GM12878 (cell line): ENCODE measurements around the gene BICC1. TPM values are rescaled to one million over a fixed set of nuclear protein-coding genes. Genes with fewer than 3 reads are reported as not detected.

Source experiments
- ATAC-seq: fragments of 200-7000 bp; cut with Tn5 transposase; 3 replicates; pipeline ENCODE4 v1.9.1; 2020; ENCODE audit warnings: mild to moderate bottlenecking, moderate library complexity
- BruUV-seq: library from RNA; stranded (reverse); fragments of 400-500 nt; replicated peaks from 2 replicates; lab custom pipeline; 2021; lab: Mats Ljungman, UMichigan
- CTCF ChIA-PET: fragments of 300-600 bp; sonication (Branson Sonifier 250); formaldehyde crosslinking; extraction: SDS; loops from one replicate; lab custom pipeline; 2021; ENCODE audit warnings: inconsistent platforms; lab: Yijun Ruan, JAX
- POLR2A ChIA-PET: fragments of 350-600 bp; formaldehyde crosslinking; extraction: SDS; loops from one replicate; lab custom pipeline; 2021; ENCODE audit warnings: inconsistent platforms; lab: Charles Lee
- RAD21 ChIA-PET: fragments of 300-600 bp; sonication (Branson Sonifier 250); formaldehyde crosslinking; loops from one replicate; lab custom pipeline; 2023; ENCODE audit warnings: antibody characterized with exemption; ENCODE audit not compliant: unreplicated experiment; lab: Charles Lee
- SMC1A ChIA-PET: fragments of 300-600 bp; sonication (Branson Sonifier 250); formaldehyde crosslinking; loops from one replicate; lab custom pipeline; 2023; ENCODE audit not compliant: unreplicated experiment, uncharacterized antibody; lab: Charles Lee
- DNase-seq: peaks from one replicate; pipeline ENCODE4 v3.0.0-alpha.2; 2011; ENCODE audit warnings: low read depth, low spot score
- FAIRE-seq: peaks from 3 replicates; lab custom pipeline; 2011; peaks lifted over from hg19 to GRCh38; lab: Jason Lieb, UNC
- H2AFZ ChIP-seq: 2 replicates; pipeline ENCODE4 v1.6.0; 2011; ENCODE audit warnings: low read depth, low read length, control low read depth; ENCODE audit not compliant: control insufficient read depth
- H3K27ac ChIP-seq: 2 replicates; pipeline ENCODE4 v1.5.1; 2011; ENCODE audit warnings: control low read depth; ENCODE audit not compliant: control insufficient read depth, insufficient read depth
- H3K27me3 ChIP-seq, 2 experiments: replicated peaks in 1 of 2; 2 replicates each; pipeline versions ENCODE4 v1.6.0 to v1.6.1; 2011; ENCODE audit warnings: low read length in 1 of 2; ENCODE audit not compliant: control insufficient read depth in 2 of 2, insufficient read depth in 2 of 2
- H3K36me3 ChIP-seq, 2 experiments: 2 replicates each; pipeline ENCODE4 v1.5.1; 2011; ENCODE audit warnings: low read length in 1 of 2; ENCODE audit not compliant: control insufficient read depth in 2 of 2, insufficient read depth in 2 of 2
- H3K4me1 ChIP-seq: 2 replicates; pipeline ENCODE4 v1.6.1; 2011; ENCODE audit warnings: mild to moderate bottlenecking, low read length, moderate library complexity, mixed read lengths; ENCODE audit not compliant: control insufficient read depth, insufficient read depth
- H3K4me2 ChIP-seq: 2 replicates; pipeline ENCODE4 v1.6.0; 2011; ENCODE audit warnings: control low read depth; ENCODE audit not compliant: control insufficient read depth, insufficient read depth
- H3K4me3 ChIP-seq: fragments of 200-600 bp; sonication (generic); 2 replicates; pipeline ENCODE4 v1.5.1; 2016
- H3K79me2 ChIP-seq: 2 replicates; pipeline ENCODE4 v1.6.0; 2011; ENCODE audit warnings: low read length; ENCODE audit not compliant: control insufficient read depth, insufficient read depth
- H3K9ac ChIP-seq: 2 replicates; pipeline ENCODE4 v1.8.0; 2011; ENCODE audit warnings: low read length, control low read depth, mixed read lengths; ENCODE audit not compliant: control insufficient read depth, insufficient read depth
- H3K9me3 ChIP-seq: replicated peaks from 3 replicates; pipeline ENCODE4 v1.5.1; 2011; ENCODE audit warnings: mild to moderate bottlenecking, low read length; ENCODE audit not compliant: control insufficient read depth, insufficient read depth
- H4K20me1 ChIP-seq: 2 replicates; pipeline ENCODE4 v1.6.0; 2011; ENCODE audit not compliant: control insufficient read depth, insufficient read depth
- GABPA ChIP-seq: IDR thresholded peaks from 2 replicates; pipeline ENCODE4 v1.6.1; 2014; ENCODE audit warnings: antibody characterized with exemption, low read depth, mild to moderate bottlenecking, inconsistent platforms
- IKZF2 ChIP-seq, 2 experiments: fragments of 450-650 bp; IDR thresholded peaks; 2 replicates each; pipeline ENCODE4 v1.6.1; 2017; ENCODE audit warnings: mild to moderate bottlenecking in 2 of 2, moderate library complexity in 2 of 2
- MEF2A ChIP-seq: IDR thresholded peaks from 2 replicates; pipeline ENCODE4 v1.6.1; 2011; ENCODE audit warnings: low read depth, mild to moderate bottlenecking, low read length, moderate library complexity; ENCODE audit not compliant: insufficient read depth
- SMC3 ChIP-seq: IDR thresholded peaks from 2 replicates; pipeline ENCODE4 v1.6.1; 2011; ENCODE audit warnings: low read length, improper control_type of control experiment, borderline replicate concordance
- YBX1 ChIP-seq: fragments of 450-650 bp; IDR thresholded peaks from 2 replicates; pipeline ENCODE4 v1.6.1; 2016; ENCODE audit warnings: antibody characterized with exemption
- WGBS: methylation state at CpG from one replicate; pipeline ENCODE4 v1.1.6; 2016; ENCODE audit warnings: low lambda C conversion rate; ENCODE audit not compliant: insufficient replicate concordance, insufficient coverage; ENCODE audit errors: missing lambda C conversion rate; 5-methylcytosine and 5-hydroxymethylcytosine counted together
- in situ Hi-C: fragments of 300-500 bp; cut with MboI; formaldehyde crosslinking; loops from 9 replicates; pipeline ENCODE4 v1.14.3; 2018; ENCODE audit warnings: mixed read lengths
- intact Hi-C: fragments of 100-400 bp; cut with micrococcal nuclease; formaldehyde crosslinking; loops from one replicate; pipeline ENCODE4 v1.14.2; 2022; ENCODE audit not compliant: unreplicated experiment
- polyA plus RNA-seq, 11 experiments: library from polyadenylated mRNA; depleted of rRNA in 4 of 11; unstranded in 6 of 11; stranded (reverse) in 5 of 11; fragments of >200 nt; fragmentation: Nextera tagmentation in 4 of 11; fragmentation: Illumina TruSeq in 1 of 11; extraction: Ambion mirVana in 4 of 11; extraction: Trizol in 1 of 11; gene quantifications; 1 replicate in 1 of 11; 2 replicates in 10 of 11; pipeline versions ENCODE4 v1.2.1 to v1.2.3, GENCODE V29; 2011 to 2016; ENCODE audit warnings: inconsistent platforms in 2 of 11, missing spikeins in 2 of 11, low read depth in 1 of 11
- total RNA-seq, 4 experiments: library from RNA; depleted of rRNA in 3 of 4; stranded (reverse); fragments of >200 nt in 3 of 4; fragmentation: Illumina TruSeq in 1 of 4; extraction: Trizol in 1 of 4; gene quantifications; 2 replicates each; pipeline versions ENCODE4 v1.2.1 to v1.2.3, GENCODE V29; 2013 to 2021
- TF ChIP-seq, protein P1 (sequence below): IDR thresholded peaks from 2 replicates; pipeline ENCODE4 v1.6.1; 2012; ENCODE audit warnings: mild to moderate bottlenecking, low read depth, low read length
- TF ChIP-seq, protein P2 (sequence below): fragments of 450-650 bp; IDR thresholded peaks from 2 replicates; pipeline ENCODE4 v1.6.1; 2017; ENCODE audit warnings: low read depth, mild to moderate bottlenecking, moderate library complexity
- TF ChIP-seq, protein P3 (sequence below): IDR thresholded peaks from 2 replicates; pipeline ENCODE4 v1.6.1; 2011; ENCODE audit warnings: borderline replicate concordance, low read depth, mild to moderate bottlenecking, moderate library complexity, low read length; ENCODE audit not compliant: insufficient read depth, poor library complexity, severe bottlenecking
- TF ChIP-seq, protein P4 (sequence below): fragments of 450-650 bp; IDR thresholded peaks from 2 replicates; pipeline ENCODE4 v1.6.1; 2016; ENCODE audit warnings: mild to moderate bottlenecking
- TF ChIP-seq, protein P5 (sequence below): fragments of 450-650 bp; IDR thresholded peaks from 2 replicates; pipeline ENCODE4 v1.6.1; 2017; ENCODE audit warnings: borderline replicate concordance

The BICC1 gene
- total and polyA plus RNA-seq, 10 of the 15 experiments (the other 5 are each of a cell fraction or from before 2014, with no cell fraction given) = 0.01 to 0.10 (median 0.04) TPM; not detected in 5

DNA sequence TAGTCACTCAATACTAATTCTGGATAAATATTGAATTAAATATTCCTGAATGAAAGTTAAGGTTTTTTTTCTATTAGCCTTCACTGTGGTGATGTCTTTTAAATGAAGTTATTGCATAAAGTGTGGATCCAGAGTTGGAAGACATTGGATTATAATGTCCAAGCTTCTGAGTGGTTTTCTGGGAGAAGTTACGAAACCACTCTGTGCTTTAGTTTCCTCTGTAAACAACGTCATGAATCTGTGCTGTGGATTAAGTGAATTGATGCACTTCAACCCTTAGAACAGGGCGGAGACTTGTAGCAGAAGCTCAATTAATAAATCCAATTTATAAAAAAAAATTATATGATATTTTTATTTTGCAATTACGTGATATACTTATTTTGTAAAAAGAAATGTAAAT is 271.7 kb downstream of the BICC1 start:
- WGBS = 17% methylated on average over 4 of the region's 4 CpGs
- no peak overlapping the region for H3K27ac ChIP-seq
- FAIRE-seq = no peak

More for the DNA sequence above, 271.7 kb downstream of the BICC1 start:
- in situ Hi-C loops = loop anchor here (5.0 to 10.0 kb wide), 2 partner anchors 833 to 1250 kb away; no protein-coding TSS in a partner anchor
- DNase-seq = no peak
- Histone ChIP-seq H3K36me3 (no peaks in the 10 kb centered on the region), H3K27me3 (no peaks in the 10 kb centered on the region), H3K4me2 (no peak overlapping the region), H3K9ac (no peak overlapping the region), H3K4me1 (no peaks in the 10 kb centered on the region), H4K20me1 (no peaks in the 10 kb centered on the region), H2AFZ (no peak overlapping the region), H3K4me3 (no peak overlapping the region), H3K9me3 (no peaks in the 10 kb centered on the region), H3K79me2 (no peaks in the 10 kb centered on the region)
- no peak for TF ChIP-seq SMC3
- TF ChIP-seq, protein P1, sequence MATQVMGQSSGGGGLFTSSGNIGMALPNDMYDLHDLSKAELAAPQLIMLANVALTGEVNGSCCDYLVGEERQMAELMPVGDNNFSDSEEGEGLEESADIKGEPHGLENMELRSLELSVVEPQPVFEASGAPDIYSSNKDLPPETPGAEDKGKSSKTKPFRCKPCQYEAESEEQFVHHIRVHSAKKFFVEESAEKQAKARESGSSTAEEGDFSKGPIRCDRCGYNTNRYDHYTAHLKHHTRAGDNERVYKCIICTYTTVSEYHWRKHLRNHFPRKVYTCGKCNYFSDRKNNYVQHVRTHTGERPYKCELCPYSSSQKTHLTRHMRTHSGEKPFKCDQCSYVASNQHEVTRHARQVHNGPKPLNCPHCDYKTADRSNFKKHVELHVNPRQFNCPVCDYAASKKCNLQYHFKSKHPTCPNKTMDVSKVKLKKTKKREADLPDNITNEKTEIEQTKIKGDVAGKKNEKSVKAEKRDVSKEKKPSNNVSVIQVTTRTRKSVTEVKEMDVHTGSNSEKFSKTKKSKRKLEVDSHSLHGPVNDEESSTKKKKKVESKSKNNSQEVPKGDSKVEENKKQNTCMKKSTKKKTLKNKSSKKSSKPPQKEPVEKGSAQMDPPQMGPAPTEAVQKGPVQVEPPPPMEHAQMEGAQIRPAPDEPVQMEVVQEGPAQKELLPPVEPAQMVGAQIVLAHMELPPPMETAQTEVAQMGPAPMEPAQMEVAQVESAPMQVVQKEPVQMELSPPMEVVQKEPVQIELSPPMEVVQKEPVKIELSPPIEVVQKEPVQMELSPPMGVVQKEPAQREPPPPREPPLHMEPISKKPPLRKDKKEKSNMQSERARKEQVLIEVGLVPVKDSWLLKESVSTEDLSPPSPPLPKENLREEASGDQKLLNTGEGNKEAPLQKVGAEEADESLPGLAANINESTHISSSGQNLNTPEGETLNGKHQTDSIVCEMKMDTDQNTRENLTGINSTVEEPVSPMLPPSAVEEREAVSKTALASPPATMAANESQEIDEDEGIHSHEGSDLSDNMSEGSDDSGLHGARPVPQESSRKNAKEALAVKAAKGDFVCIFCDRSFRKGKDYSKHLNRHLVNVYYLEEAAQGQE = no peak
- no peak for TF ChIP-seq GABPA
- no peak for TF ChIP-seq MEF2A
- TF ChIP-seq, protein P2, sequence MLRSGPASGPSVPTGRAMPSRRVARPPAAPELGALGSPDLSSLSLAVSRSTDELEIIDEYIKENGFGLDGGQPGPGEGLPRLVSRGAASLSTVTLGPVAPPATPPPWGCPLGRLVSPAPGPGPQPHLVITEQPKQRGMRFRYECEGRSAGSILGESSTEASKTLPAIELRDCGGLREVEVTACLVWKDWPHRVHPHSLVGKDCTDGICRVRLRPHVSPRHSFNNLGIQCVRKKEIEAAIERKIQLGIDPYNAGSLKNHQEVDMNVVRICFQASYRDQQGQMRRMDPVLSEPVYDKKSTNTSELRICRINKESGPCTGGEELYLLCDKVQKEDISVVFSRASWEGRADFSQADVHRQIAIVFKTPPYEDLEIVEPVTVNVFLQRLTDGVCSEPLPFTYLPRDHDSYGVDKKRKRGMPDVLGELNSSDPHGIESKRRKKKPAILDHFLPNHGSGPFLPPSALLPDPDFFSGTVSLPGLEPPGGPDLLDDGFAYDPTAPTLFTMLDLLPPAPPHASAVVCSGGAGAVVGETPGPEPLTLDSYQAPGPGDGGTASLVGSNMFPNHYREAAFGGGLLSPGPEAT = no peak
- TF ChIP-seq IKZF2 (IDR thresholded peaks at IDR 0.05) = no peak
- TF ChIP-seq YBX1 = no peak
- TF ChIP-seq, protein P3, sequence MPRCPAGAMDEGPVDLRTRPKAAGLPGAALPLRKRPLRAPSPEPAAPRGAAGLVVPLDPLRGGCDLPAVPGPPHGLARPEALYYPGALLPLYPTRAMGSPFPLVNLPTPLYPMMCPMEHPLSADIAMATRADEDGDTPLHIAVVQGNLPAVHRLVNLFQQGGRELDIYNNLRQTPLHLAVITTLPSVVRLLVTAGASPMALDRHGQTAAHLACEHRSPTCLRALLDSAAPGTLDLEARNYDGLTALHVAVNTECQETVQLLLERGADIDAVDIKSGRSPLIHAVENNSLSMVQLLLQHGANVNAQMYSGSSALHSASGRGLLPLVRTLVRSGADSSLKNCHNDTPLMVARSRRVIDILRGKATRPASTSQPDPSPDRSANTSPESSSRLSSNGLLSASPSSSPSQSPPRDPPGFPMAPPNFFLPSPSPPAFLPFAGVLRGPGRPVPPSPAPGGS = no peak
- TF ChIP-seq, protein P4, sequence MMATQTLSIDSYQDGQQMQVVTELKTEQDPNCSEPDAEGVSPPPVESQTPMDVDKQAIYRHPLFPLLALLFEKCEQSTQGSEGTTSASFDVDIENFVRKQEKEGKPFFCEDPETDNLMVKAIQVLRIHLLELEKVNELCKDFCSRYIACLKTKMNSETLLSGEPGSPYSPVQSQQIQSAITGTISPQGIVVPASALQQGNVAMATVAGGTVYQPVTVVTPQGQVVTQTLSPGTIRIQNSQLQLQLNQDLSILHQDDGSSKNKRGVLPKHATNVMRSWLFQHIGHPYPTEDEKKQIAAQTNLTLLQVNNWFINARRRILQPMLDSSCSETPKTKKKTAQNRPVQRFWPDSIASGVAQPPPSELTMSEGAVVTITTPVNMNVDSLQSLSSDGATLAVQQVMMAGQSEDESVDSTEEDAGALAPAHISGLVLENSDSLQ = no peak
- TF ChIP-seq, protein P5, sequence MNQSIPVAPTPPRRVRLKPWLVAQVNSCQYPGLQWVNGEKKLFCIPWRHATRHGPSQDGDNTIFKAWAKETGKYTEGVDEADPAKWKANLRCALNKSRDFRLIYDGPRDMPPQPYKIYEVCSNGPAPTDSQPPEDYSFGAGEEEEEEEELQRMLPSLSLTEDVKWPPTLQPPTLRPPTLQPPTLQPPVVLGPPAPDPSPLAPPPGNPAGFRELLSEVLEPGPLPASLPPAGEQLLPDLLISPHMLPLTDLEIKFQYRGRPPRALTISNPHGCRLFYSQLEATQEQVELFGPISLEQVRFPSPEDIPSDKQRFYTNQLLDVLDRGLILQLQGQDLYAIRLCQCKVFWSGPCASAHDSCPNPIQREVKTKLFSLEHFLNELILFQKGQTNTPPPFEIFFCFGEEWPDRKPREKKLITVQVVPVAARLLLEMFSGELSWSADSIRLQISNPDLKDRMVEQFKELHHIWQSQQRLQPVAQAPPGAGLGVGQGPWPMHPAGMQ = no peak
- ChIA-PET CTCF (interaction anchor here (0.7 to 6.4 kb wide), 4 partner anchors 8 to 839 kb away, joined by 3 to 53 read pairs (median 3); no protein-coding TSS in a partner anchor), RAD21 (no interaction called here), SMC1A (interaction anchor here (0.9 to 5.2 kb wide), 4 partner anchors 253 to 1638 kb away, joined by 3 to 26 read pairs (median 3); no protein-coding TSS in a partner anchor), POLR2A (no interaction called here)
- no peak for ATAC-seq
- BruUV-seq = no TSS peak
- intact Hi-C loops = loop anchor here (5.0 to 10.0 kb wide), 2 partner anchors 1020 to 1423 kb away; no protein-coding TSS in a partner anchor
